DOHH2 (cell line): Measurements from ENCODE around the gene DGKB.
"Not testable (repeated sequence)": the region's sequence is repeated elsewhere in the genome, so short reads cannot be mapped to it uniquely, and the experiment has no call there.

Experiments used
- H3F3A ChIP-seq: fragments of 200-600 bp; sonication (generic), shearing (Covaris generic); 2 replicates; pipeline ENCODE4 v1.6.0; 2016; ENCODE audit warnings: antibody characterized with exemption, mild to moderate bottlenecking; ENCODE audit not compliant: control insufficient read depth, insufficient read depth
- H3K27ac ChIP-seq: fragments of 200-600 bp; sonication (generic); 2 replicates; pipeline ENCODE4 v1.5.1; 2014; ENCODE audit warnings: low read depth, mild to moderate bottlenecking, low read length, moderate library complexity
- H3K27me3 ChIP-seq: fragments of 200-600 bp; sonication (generic); 2 replicates; pipeline ENCODE4 v1.6.1; 2014; ENCODE audit warnings: mild to moderate bottlenecking, low read length, mixed read lengths; ENCODE audit not compliant: control insufficient read depth
- H3K36me3 ChIP-seq: fragments of 200-600 bp; sonication (generic); 2 replicates; pipeline ENCODE4 v1.6.1; 2014; ENCODE audit warnings: mild to moderate bottlenecking, low read length, moderate library complexity, mixed read lengths; ENCODE audit not compliant: control insufficient read depth
- H3K4me1 ChIP-seq: fragments of 200-600 bp; sonication (generic); 2 replicates; pipeline ENCODE4 v1.6.1; 2014; ENCODE audit warnings: mild to moderate bottlenecking, low read length, mixed read lengths; ENCODE audit not compliant: control insufficient read depth
- H3K4me2 ChIP-seq: fragments of 200-600 bp; sonication (generic); 2 replicates; pipeline ENCODE4 v1.6.0; 2014; ENCODE audit warnings: mild to moderate bottlenecking, low read length, moderate library complexity
- H3K4me3 ChIP-seq: fragments of 200-600 bp; sonication (generic); 2 replicates; pipeline ENCODE4 v1.5.1; 2014; ENCODE audit warnings: mild to moderate bottlenecking, low read length, mixed read lengths
- H3K79me2 ChIP-seq: fragments of 200-600 bp; sonication (generic); 2 replicates; pipeline ENCODE4 v1.6.1; 2014; ENCODE audit warnings: mild to moderate bottlenecking, low read length, mixed read lengths; ENCODE audit not compliant: control insufficient read depth
- H3K9me2 ChIP-seq: fragments of 200-600 bp; sonication (generic); replicated peaks from 2 replicates; pipeline ENCODE4 v1.6.1; 2014; ENCODE audit warnings: mild to moderate bottlenecking, low read length, mixed read lengths; ENCODE audit not compliant: control insufficient read depth
- H3K9me3 ChIP-seq: fragments of 200-600 bp; sonication (generic); 2 replicates; pipeline ENCODE4 v1.6.1; 2014; ENCODE audit warnings: antibody characterized with exemption, low read length, mixed read lengths; ENCODE audit not compliant: control insufficient read depth, insufficient read depth
- H4K20me1 ChIP-seq: fragments of 200-600 bp; sonication (generic); 2 replicates; pipeline ENCODE4 v1.6.0; 2014; ENCODE audit warnings: low read depth, mild to moderate bottlenecking, antibody characterized with exemption, low read length, moderate library complexity; ENCODE audit not compliant: control insufficient read depth, insufficient read depth
- EZH2phosphoT487 ChIP-seq: fragments of 200-600 bp; sonication (generic); IDR thresholded peaks from 2 replicates; pipeline ENCODE4 v1.6.1; 2017; ENCODE audit warnings: borderline replicate concordance, mild to moderate bottlenecking, antibody characterized with exemption, low read length, moderate library complexity, mixed read lengths
- TF ChIP-seq, protein P1 (sequence below): fragments of 200-600 bp; sonication (generic); IDR thresholded peaks from one replicate; pipeline ENCODE4 v1.5.1; 2014; ENCODE audit warnings: antibody characterized with exemption, mild to moderate bottlenecking, low read depth, low read length; ENCODE audit not compliant: poor library complexity, severe bottlenecking

Gene DGKB

DNA sequence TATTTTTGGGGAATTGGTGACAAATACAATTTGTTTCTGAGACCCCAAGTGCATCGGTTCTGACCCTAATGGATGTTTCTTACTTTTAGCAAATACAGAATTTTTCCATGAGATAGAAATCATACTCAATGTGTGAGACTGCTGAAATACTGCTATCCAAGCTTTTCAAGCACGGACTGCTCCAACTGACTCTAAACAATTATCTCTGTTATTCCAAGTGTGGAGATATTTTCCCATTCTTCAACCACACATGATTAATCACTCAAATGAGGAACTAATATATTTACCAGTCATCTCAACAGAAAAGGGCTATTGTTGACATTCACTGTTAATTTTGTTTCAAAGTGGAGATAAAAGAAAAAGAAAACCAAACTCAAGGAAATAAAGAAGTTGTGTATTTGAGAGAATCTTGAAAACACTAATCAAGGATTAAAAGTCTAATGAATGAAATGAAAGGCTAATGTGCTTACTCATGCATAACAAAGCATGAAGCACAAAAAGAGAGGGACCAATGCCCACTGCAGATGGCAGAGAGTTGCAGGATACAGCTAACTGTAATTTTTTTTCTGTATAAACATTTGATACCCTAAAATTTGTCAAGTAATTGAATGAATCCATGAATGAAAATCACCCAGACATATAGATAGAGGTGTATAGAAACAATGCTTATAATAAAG, 423.6 kb downstream of the DGKB start:
- H3K4me2 ChIP-seq, result no peak overlapping the region
- H3K9me3 ChIP-seq, result no peaks in the 10 kb centered on the region
- no peaks in the 10 kb centered on the region for H3K27me3 ChIP-seq
- no peak overlapping the region for H3K4me3 ChIP-seq
- no peaks in the 10 kb centered on the region for H3K79me2 ChIP-seq
- H3K9me2 ChIP-seq, result no peaks in the 10 kb centered on the region; the same call in 1 of the 2 replicates
- no peaks in the 10 kb centered on the region for H3K36me3 ChIP-seq
- H3F3A ChIP-seq, result no peaks in the 10 kb centered on the region
- H3K4me1 ChIP-seq, result no peaks in the 10 kb centered on the region
- TF ChIP-seq EZH2phosphoT487, result no peak
- no peak overlapping the region for H3K27ac ChIP-seq
- H4K20me1 ChIP-seq, result no peaks in the 10 kb centered on the region

DNA sequence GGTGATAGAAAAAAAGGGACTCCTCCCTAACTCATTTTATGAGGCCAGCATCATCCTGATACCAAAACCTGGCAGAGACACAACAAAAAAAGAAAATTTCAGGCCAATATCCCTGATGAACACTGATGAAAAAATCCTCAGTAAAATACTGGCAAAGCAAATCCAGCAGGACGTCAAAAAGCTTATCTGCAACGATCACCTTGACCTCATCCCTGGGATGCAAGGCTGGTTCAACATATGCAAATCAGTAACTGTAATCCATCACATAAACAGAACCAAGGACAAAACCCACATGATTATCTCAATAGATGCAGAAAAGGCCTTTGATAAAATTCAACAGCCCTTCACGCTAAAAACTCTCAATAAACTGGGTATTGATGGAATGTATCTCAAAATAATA, 440.8 kb downstream of the DGKB start:
- not testable (repeated sequence) for H3K9me3 ChIP-seq, H3K27me3 ChIP-seq, H4K20me1 ChIP-seq, H3K27ac ChIP-seq, H3K4me3 ChIP-seq, H3K4me2 ChIP-seq, H3K36me3 ChIP-seq, H3K4me1 ChIP-seq, H3K79me2 ChIP-seq, H3F3A ChIP-seq, H3K9me2 ChIP-seq

DNA sequence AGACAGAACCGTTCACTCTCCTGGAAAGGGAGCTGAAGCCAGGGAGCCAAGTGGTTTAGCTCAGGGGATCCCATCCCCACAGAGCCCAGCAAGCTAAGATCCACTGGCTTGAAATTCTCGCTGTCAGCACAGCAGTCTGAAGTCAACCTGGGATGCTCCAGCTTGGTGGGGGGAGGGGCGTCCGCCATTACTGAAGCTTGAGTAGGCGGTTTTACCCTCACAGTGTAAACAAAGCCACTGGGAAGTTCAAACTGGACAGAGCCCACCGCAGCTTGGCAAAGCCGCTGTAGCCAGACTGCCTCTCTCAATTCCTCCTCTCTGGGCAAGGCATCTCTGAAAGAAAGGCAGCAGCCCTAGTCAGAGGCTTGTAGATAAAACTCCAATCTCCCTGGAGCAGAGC, 443.7 kb downstream of the DGKB start:
- not testable (repeated sequence) for H3K4me3 ChIP-seq, H4K20me1 ChIP-seq, H3F3A ChIP-seq, H3K27me3 ChIP-seq, H3K79me2 ChIP-seq, H3K9me3 ChIP-seq, H3K9me2 ChIP-seq, H3K36me3 ChIP-seq, H3K27ac ChIP-seq, H3K4me1 ChIP-seq, H3K4me2 ChIP-seq

DNA sequence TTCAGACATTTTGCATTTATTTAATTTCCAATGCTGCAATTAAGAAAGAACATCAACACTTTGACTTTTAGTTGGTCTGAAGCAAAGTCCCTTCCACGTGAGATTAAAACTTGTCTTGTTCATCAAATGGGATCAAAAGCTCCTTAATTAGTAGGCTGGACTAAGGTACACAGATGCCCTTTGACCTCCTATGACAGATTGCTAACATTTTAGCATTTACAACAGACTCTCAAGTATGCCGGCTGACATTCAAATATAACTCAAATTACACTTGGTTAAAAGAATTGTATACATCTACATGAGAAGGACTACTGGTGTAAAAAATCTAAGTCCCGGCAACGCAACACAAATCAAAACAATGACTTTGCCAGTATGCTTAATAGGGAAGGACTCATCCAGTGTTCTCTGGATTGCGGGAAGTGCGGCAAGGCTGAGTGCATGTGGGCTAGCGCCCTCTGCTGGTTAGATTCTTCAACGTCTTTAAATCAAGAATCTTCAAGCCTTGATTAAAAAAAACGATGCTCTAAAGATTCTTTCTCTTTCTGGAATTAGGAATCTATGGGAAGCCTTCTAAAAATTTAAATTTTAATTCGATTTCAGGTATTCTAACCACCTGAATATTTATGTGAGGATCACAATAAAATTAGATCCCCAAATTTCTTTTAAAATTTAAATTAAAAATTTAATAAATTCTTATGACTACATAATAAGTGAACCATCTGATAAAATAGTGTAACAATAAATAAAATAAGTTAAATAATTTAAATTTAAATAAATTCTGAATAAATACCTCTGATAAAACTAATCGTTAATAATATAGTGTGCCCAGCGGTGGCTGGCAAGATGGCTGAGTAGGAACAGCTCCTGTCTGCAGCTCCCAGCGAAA, 444.7 kb downstream of the DGKB start:
- no peak overlapping the region for H3K4me3 ChIP-seq

More for the DNA sequence above, 444.7 kb downstream of the DGKB start:
- no peaks in the 10 kb centered on the region for H3K79me2 ChIP-seq
- no peaks in the 10 kb centered on the region for H3K9me3 ChIP-seq
- H3K27me3 ChIP-seq, result no peaks in the 10 kb centered on the region
- no peaks in the 10 kb centered on the region for H3K9me2 ChIP-seq
- H3K4me2 ChIP-seq, result no peak overlapping the region
- TF ChIP-seq EZH2phosphoT487, result no peak
- TF ChIP-seq, protein P1, sequence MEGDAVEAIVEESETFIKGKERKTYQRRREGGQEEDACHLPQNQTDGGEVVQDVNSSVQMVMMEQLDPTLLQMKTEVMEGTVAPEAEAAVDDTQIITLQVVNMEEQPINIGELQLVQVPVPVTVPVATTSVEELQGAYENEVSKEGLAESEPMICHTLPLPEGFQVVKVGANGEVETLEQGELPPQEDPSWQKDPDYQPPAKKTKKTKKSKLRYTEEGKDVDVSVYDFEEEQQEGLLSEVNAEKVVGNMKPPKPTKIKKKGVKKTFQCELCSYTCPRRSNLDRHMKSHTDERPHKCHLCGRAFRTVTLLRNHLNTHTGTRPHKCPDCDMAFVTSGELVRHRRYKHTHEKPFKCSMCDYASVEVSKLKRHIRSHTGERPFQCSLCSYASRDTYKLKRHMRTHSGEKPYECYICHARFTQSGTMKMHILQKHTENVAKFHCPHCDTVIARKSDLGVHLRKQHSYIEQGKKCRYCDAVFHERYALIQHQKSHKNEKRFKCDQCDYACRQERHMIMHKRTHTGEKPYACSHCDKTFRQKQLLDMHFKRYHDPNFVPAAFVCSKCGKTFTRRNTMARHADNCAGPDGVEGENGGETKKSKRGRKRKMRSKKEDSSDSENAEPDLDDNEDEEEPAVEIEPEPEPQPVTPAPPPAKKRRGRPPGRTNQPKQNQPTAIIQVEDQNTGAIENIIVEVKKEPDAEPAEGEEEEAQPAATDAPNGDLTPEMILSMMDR, result peak; percentile 92
- H4K20me1 ChIP-seq, result no peaks in the 10 kb centered on the region
- no peaks in the 10 kb centered on the region for H3F3A ChIP-seq
- no peaks in the 10 kb centered on the region for H3K4me1 ChIP-seq
- H3K27ac ChIP-seq, result no peak overlapping the region
- no peaks in the 10 kb centered on the region for H3K36me3 ChIP-seq
